Vagina (tissue), 2 donors: ENCODE measurements around the gene ZNF57. TPM values are rescaled to one million over a fixed set of nuclear protein-coding genes. Genes with fewer than 3 reads are reported as not detected.
"Not testable (repeated sequence)": the region's sequence is repeated elsewhere in the genome, so short reads cannot be mapped to it uniquely, and the experiment has no call there.

Experiments used
- DNase-seq, 2 donors: peaks; one replicate each; pipeline ENCODE4 v3.0.0-alpha.2; 2017; ENCODE audit errors: extremely low spot score in 2 of 2
- H3K27ac ChIP-seq: fragments of 200-600 bp; sonication (generic); one replicate; pipeline ENCODE4 v1.5.1; 2019
- H3K27me3 ChIP-seq: fragments of 200-600 bp; sonication (generic); one replicate; pipeline ENCODE4 v1.5.1; 2019
- H3K36me3 ChIP-seq, 2 donors: fragments of 200-600 bp; sonication (generic); one replicate each; pipeline ENCODE4 v1.5.1; 2017 to 2019
- H3K4me1 ChIP-seq: fragments of 200-600 bp; sonication (generic); one replicate; pipeline ENCODE4 v1.5.1; 2019
- H3K4me3 ChIP-seq, 2 donors: fragments of 200-600 bp; sonication (generic); 1 replicate in 1 of 2; 2 replicates in 1 of 2; pipeline ENCODE4 v1.5.1; 2016 to 2019
- H3K9me3 ChIP-seq: fragments of 200-600 bp; sonication (generic); one replicate; pipeline ENCODE4 v1.5.1; 2019
- POLR2A ChIP-seq, 2 donors: fragments of 450-650 bp; IDR thresholded peaks; one replicate each; pipeline ENCODE4 v1.6.1; 2017; ENCODE audit warnings: antibody characterized with exemption in 2 of 2, mild to moderate bottlenecking in 2 of 2, moderate library complexity in 2 of 2
- POLR2AphosphoS5 ChIP-seq, 2 donors: sonication (generic); formaldehyde crosslinking; IDR thresholded peaks; one replicate each; pipeline ENCODE4 v1.9.0; 2017; ENCODE audit warnings: antibody characterized with exemption in 2 of 2, mild to moderate bottlenecking in 2 of 2, low read depth in 1 of 2; ENCODE audit not compliant: insufficient read depth in 1 of 2
- intact Hi-C: fragments of 100-400 bp; cut with DNase I; formaldehyde crosslinking; loops from one replicate; pipeline ENCODE4 v1.15.1; 2023
- total RNA-seq: library from RNA; depleted of rRNA; stranded (reverse); fragments of >200 nt; gene quantifications from one replicate; pipeline ENCODE4 v1.2.3, GENCODE V29; 2016
- TF ChIP-seq, protein P1 (sequence below), 3 experiments: fragments of 450-650 bp in 2 of 3; fragments of 200-600 bp in 1 of 3; sonication (generic) in 1 of 3; IDR thresholded peaks; one replicate each; pipeline ENCODE4 v1.5.1; 2017 to 2019; ENCODE audit warnings: antibody characterized with exemption in 3 of 3, mild to moderate bottlenecking in 2 of 3, moderate library complexity in 2 of 3

ZNF57 gene
- total RNA-seq, 1 donor from 2014 or later: 7.4 TPM

DNA sequence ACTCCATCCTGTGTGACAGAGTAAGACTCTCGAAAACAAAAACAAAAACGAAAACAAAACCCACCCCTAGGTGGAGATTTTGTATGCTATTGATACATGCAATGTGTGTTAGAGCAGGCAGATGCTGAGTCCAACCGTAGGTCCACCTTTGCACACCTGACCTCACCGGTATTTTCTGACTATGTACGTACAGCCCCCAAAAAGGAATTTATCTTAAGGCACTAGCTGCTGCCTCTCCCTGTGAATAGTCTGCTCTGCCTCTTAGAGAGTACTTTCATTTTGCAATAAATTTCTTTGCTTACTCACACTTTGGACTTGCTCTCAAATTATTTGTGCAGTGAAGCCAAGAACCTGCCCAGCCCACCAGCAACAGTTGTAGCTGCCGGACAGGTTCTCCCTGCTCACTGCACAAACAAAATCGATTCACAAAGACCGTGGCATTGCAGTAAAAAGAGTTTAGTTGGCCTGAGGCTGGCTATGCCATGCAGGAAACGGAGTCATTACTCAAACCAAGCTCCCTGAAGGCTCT is 52.3 kb downstream of the ZNF57 start:
- no peaks in the 10 kb centered on the region for H3K27me3 ChIP-seq
- no peaks in the 10 kb centered on the region for H3K36me3 ChIP-seq
- H3K27ac ChIP-seq: peak overlapping the region; percentile 45
- H3K4me1 ChIP-seq: peaks cover 10% of the 10 kb centered on the region
- intact Hi-C loops: loop anchor here (10.0 kb wide), 1 partner anchor 152 kb away; no protein-coding TSS in a partner anchor
- H3K4me3 ChIP-seq: peak overlapping the region; percentile 19 to 21
- no peak for DNase-seq
- peak in 1 of 2 donors; percentile 82 for TF ChIP-seq POLR2AphosphoS5 (IDR thresholded peaks at IDR 0.05; ENCODE audit: insufficient read depth in 1 of 2, low read depth in 1 of 2)
- TF ChIP-seq, protein P1, sequence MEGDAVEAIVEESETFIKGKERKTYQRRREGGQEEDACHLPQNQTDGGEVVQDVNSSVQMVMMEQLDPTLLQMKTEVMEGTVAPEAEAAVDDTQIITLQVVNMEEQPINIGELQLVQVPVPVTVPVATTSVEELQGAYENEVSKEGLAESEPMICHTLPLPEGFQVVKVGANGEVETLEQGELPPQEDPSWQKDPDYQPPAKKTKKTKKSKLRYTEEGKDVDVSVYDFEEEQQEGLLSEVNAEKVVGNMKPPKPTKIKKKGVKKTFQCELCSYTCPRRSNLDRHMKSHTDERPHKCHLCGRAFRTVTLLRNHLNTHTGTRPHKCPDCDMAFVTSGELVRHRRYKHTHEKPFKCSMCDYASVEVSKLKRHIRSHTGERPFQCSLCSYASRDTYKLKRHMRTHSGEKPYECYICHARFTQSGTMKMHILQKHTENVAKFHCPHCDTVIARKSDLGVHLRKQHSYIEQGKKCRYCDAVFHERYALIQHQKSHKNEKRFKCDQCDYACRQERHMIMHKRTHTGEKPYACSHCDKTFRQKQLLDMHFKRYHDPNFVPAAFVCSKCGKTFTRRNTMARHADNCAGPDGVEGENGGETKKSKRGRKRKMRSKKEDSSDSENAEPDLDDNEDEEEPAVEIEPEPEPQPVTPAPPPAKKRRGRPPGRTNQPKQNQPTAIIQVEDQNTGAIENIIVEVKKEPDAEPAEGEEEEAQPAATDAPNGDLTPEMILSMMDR (IDR thresholded peaks at IDR 0.05): no peak
- H3K9me3 ChIP-seq: no peaks in the 10 kb centered on the region

DNA sequence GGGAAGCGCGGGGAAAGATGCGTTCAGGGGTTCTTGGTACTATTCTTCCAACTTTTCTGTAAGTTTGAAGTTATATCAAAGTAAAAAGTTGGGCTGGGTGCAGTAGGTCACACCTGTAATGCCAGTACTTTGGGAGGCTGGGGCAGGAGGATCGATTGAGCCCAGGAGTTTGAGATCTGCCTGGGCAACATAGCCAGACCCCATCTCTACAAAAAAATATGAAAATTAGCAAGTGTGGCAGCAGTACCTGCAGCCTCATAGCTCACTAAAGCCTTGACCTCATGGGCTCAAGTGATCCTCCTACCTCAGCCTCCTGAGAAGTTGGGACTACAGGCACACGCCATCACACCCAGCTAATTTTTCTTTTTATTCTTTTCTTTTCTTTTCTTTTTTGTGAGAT is 56.4 kb downstream of the ZNF57 start:
- intact Hi-C loops: loop anchor here (5.0 to 10.0 kb wide), 2 partner anchors 148 to 205 kb away; no protein-coding TSS in a partner anchor
- H3K4me3 ChIP-seq: no peak overlapping the region
- no peaks in the 10 kb centered on the region for H3K36me3 ChIP-seq
- H3K9me3 ChIP-seq: no peaks in the 10 kb centered on the region
- H3K4me1 ChIP-seq: no peaks in the 10 kb centered on the region
- no peak overlapping the region for H3K27ac ChIP-seq
- DNase-seq: no peak
- TF ChIP-seq POLR2A (IDR thresholded peaks at IDR 0.05) (no peak), POLR2AphosphoS5 (IDR thresholded peaks at IDR 0.05; ENCODE audit: insufficient read depth in 1 of 2, low read depth in 1 of 2) (no peak)
- TF ChIP-seq, protein P1 (IDR thresholded peaks at IDR 0.05): no peak
- no peaks in the 10 kb centered on the region for H3K27me3 ChIP-seq

DNA sequence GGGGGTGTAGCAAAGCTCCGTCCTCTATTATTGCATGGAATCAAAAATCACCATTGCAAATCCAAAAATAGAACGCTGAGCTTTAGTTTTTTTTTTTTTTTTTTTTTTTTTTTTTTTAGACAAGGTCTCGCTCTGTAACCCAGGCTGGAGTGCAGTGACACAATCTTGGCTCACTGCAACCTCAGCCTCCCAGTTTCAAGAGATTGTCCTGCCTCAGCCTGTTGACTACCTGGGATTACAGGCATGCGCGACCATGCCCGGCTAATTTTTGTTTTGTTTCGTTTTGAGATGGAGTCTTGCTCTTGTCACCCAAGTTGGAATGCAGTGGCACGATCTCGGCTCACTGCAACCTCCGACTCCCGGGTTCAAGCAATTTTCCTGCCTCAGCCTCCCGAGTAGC is 59.4 kb downstream of the ZNF57 start:
- intact Hi-C loops: no loop called here
- Histone ChIP-seq H3K27me3 (no peaks in the 10 kb centered on the region), H3K36me3 (no peaks in the 10 kb centered on the region), H3K27ac (no peak overlapping the region), H3K4me3 (no peak overlapping the region), H3K4me1 (no peaks in the 10 kb centered on the region), H3K9me3 (no peaks in the 10 kb centered on the region)
- DNase-seq: no peak
- no peak for TF ChIP-seq POLR2A (IDR thresholded peaks at IDR 0.05)
- TF ChIP-seq POLR2AphosphoS5 (IDR thresholded peaks at IDR 0.05; ENCODE audit: insufficient read depth in 1 of 2, low read depth in 1 of 2): no peak

DNA sequence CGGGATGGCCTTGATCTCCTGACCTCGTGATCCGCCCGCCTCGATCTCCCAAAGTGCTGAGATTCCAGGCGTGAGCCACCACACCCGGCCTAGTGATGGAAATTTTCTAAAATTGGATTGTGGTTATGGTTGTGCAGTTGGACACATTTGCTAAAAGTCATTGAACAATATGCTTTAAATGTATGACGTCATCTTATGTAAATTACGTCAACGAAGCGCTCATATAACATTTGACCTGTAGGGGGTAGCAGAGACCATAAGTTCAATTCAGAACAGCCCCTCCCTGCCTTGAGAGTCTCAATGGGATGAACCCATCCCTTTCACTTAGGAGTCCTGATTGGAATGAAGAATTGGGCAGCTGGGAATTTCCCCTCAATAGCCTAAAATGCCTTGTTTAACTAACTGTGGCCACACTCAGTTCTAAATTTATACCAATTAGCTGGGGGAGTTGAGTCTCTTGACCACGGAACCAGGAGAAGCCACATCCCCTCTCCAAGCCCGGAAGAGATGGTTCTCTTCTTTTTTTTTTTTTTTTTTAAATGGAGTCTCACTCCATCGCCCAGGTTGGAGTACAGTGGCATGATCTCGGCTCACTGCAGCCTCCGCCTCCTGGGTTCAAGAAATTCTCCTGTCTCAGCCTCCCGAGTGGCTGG is 61.4 kb downstream of the ZNF57 start:
- no peaks in the 10 kb centered on the region for H3K27me3 ChIP-seq
- H3K4me1 ChIP-seq: no peaks in the 10 kb centered on the region
- no peaks in the 10 kb centered on the region for H3K36me3 ChIP-seq
- intact Hi-C loops: no loop called here
- H3K4me3 ChIP-seq: no peak overlapping the region
- TF ChIP-seq, protein P1 (IDR thresholded peaks at IDR 0.05): peak; percentile 68 to 97 (median 72)
- TF ChIP-seq POLR2AphosphoS5 (IDR thresholded peaks at IDR 0.05; ENCODE audit: insufficient read depth in 1 of 2, low read depth in 1 of 2) (peak in 1 of 2 donors; percentile 53), POLR2A (IDR thresholded peaks at IDR 0.05) (no peak)
- DNase-seq: no peak
- no peaks in the 10 kb centered on the region for H3K9me3 ChIP-seq
- no peak overlapping the region for H3K27ac ChIP-seq

DNA sequence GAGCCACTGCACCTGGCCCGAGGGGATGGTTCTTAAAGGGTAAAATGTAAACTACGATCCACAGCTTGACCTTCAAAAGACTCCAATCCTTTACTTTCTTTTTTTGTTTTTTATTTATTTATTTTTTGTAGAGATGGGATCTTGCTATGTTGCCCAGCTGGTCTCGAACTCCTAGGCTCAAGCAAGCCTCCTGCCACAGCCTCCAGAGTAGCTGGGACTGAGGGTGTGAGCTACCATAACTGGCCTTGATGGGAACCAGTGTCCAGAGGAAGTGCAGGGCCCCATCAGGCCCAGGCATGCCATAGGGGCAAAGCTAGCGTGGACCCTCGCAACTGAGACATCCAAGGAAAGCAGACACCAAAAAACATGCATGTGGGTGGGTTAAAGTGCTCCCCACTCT is 62.4 kb downstream of the ZNF57 start:
- Histone ChIP-seq H3K27me3 (no peaks in the 10 kb centered on the region), H3K4me1 (no peaks in the 10 kb centered on the region), H3K36me3 (no peaks in the 10 kb centered on the region), H3K9me3 (no peaks in the 10 kb centered on the region), H3K27ac (no peak overlapping the region), H3K4me3 (no peak overlapping the region)
- intact Hi-C loops: no loop called here
- no peak for DNase-seq
- TF ChIP-seq POLR2AphosphoS5 (IDR thresholded peaks at IDR 0.05; ENCODE audit: insufficient read depth in 1 of 2, low read depth in 1 of 2): no peak
- TF ChIP-seq, protein P1 (IDR thresholded peaks at IDR 0.05): no peak
- no peak for TF ChIP-seq POLR2A (IDR thresholded peaks at IDR 0.05)

DNA sequence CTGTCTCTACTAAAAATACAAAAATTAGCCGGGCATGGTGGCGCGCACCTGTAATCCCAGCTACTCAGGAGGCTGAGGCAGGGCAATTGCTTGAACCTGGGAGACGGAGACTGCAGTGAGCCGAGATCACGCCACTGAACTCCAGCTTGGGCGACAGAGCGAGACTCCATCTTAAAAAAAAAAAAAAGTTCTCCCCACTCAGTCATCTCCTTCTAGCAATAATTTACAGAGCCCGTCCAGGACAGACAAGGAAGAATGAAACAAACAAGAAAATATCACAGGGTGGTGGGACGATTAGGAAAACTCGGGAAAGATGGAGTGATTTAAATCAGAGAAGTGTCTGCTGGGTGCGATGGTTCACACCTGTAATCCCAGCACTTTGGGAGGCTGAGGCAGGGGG is 62.9 kb downstream of the ZNF57 start:
- H3K27ac ChIP-seq, intact Hi-C loops, H3K4me1 ChIP-seq, DNase-seq, H3K36me3 ChIP-seq, H3K9me3 ChIP-seq, H3K27me3 ChIP-seq, H3K4me3 ChIP-seq: not testable (repeated sequence)
